ENCODE measurements around the gene UCK1. TPM values are rescaled to one million over a fixed set of nuclear protein-coding genes. Genes with fewer than 3 reads are reported as not detected.

The UCK1 gene
- total and polyA plus RNA-seq, 4 donors: 13.4 to 34.1 (median 24.0) TPM

GRCh38 chr9:131477367-131477766, 53.7 kb downstream of the UCK1 start:
- Histone ChIP-seq H3K27me3 (ENCODE audit: control insufficient read depth in 4 of 4, insufficient read depth in 4 of 4, low read length in 3 of 4) (no peaks in the 10 kb centered on the region), H3K9ac (ENCODE audit: low read depth in 1 of 2, low read length in 2 of 2) (no peak overlapping the region), H3K4me3 (ENCODE audit: low read depth in 1 of 3, low read length in 3 of 3) (no peak overlapping the region), H3K27ac (ENCODE audit: low read depth in 1 of 2, low read length in 2 of 2) (no peak overlapping the region), H3K9me3 (ENCODE audit: control insufficient read depth in 4 of 4, low read length in 3 of 4) (no peaks in the 10 kb centered on the region), H3K4me1 (ENCODE audit: control insufficient read depth in 4 of 4, insufficient read depth in 4 of 4, low read length in 3 of 4) (no peaks in the 10 kb centered on the region), H3K36me3 (ENCODE audit: control insufficient read depth in 4 of 4, insufficient read depth in 3 of 4, low read depth in 1 of 4, low read length in 3 of 4) (peaks cover 37 to 91% (median 65%) of the 10 kb centered on the region in 4 donors)
- 88% methylated on average over 11 of the region's 11 CpGs for WGBS
- TF ChIP-seq SP1 (IDR thresholded peaks at IDR 0.05) (no peak), EGR1 (IDR thresholded peaks at IDR 0.05; ENCODE audit: low read depth in 2 of 2) (no peak), TAF1 (conservative IDR thresholded peaks at IDR 0.05) (no peak), HNF4G (IDR thresholded peaks at IDR 0.05) (no peak), CTCF (IDR thresholded peaks at IDR 0.05; ENCODE audit: low read depth, low read length, missing input control) (no peak), ATF3 (IDR thresholded peaks at IDR 0.05) (no peak), FOXA2 (IDR thresholded peaks at IDR 0.05) (no peak), GABPA (IDR thresholded peaks at IDR 0.05 in 1 of 2, conservative IDR thresholded peaks at IDR 0.05 in 1 of 2) (no peak), MAX (IDR thresholded peaks at IDR 0.05) (no peak), JUND (IDR thresholded peaks at IDR 0.05) (no peak), FOXA1 (IDR thresholded peaks at IDR 0.05) (no peak), REST (IDR thresholded peaks at IDR 0.05) (no peak), YY1 (IDR thresholded peaks at IDR 0.05) (no peak), ZBTB33 (IDR thresholded peaks at IDR 0.05) (no peak), RAD21 (IDR thresholded peaks at IDR 0.05) (no peak), HNF4A (conservative IDR thresholded peaks at IDR 0.05) (no peak)
- DNase-seq (ENCODE audit: low spot score): no peak

Measured in liver (tissue), 9 donors.